Muscle of leg (tissue), 11 donors: ENCODE results near the gene COG5. TPM values are rescaled to one million over a fixed set of nuclear protein-coding genes. Genes with fewer than 3 reads are reported as not detected.
"Not testable (repeated sequence)": the region's sequence is repeated elsewhere in the genome, so short reads cannot be mapped to it uniquely, and the experiment has no call there.

Experiments
- DNase-seq: peaks from one replicate; pipeline ENCODE4 v3.0.0; 2013
- H3K27ac ChIP-seq: one replicate; pipeline ENCODE4 v1.5.1; 2013; ENCODE audit warnings: mild to moderate bottlenecking, low read length, control low read depth
- H3K27me3 ChIP-seq: one replicate; pipeline ENCODE4 v1.6.1; 2013; ENCODE audit warnings: low read length; ENCODE audit not compliant: control insufficient read depth, insufficient read depth
- H3K36me3 ChIP-seq: one replicate; pipeline ENCODE4 v1.6.1; 2013; ENCODE audit warnings: low read length; ENCODE audit not compliant: control insufficient read depth, insufficient read depth
- H3K4me1 ChIP-seq: one replicate; pipeline ENCODE4 v1.6.1; 2013; ENCODE audit warnings: low read length; ENCODE audit not compliant: control insufficient read depth, insufficient read depth
- H3K4me3 ChIP-seq: one replicate; pipeline ENCODE4 v1.5.1; 2013; ENCODE audit warnings: low read length, control low read depth
- H3K9me3 ChIP-seq: replicated peaks from 2 replicates; pipeline ENCODE4 v1.6.1; 2013; ENCODE audit warnings: low read depth, low read length; ENCODE audit not compliant: control insufficient read depth
- WGBS: methylation state at CpG from one replicate; pipeline ENCODE4 v1.1.5; 2013; ENCODE audit warnings: missing lambda C conversion rate; ENCODE audit not compliant: insufficient coverage; 5-methylcytosine and 5-hydroxymethylcytosine counted together
- polyA plus RNA-seq, 8 donors: library from polyadenylated mRNA; unstranded; fragments of 120-200 nt; gene quantifications; one replicate each; pipeline versions ENCODE4 v1.2.1 to v1.2.3, GENCODE V29; 2013; ENCODE audit warnings: inconsistent platforms in 1 of 8, low replicate concordance in 1 of 8; ENCODE audit not compliant: insufficient read length in 8 of 8, insufficient read depth in 1 of 8
- total RNA-seq: library from RNA; stranded (reverse); fragments of 120-200 nt; gene quantifications from one replicate; pipeline ENCODE4 v1.2.4, GENCODE V29; 2013

Gene COG5
- total and polyA plus RNA-seq, 9 donors: 19.5 to 45.5 (median 25.7) TPM

- no peaks in the 10 kb centered on the region for H3K9me3 ChIP-seq
- no peak overlapping the region for H3K27ac ChIP-seq
- H3K4me3 ChIP-seq: no peak overlapping the region
- H3K36me3 ChIP-seq: peaks cover 2% of the 10 kb centered on the region
- DNase-seq: no peak
- H3K27me3 ChIP-seq: no peaks in the 10 kb centered on the region
- WGBS: 50% methylated on average over 4 of the region's 5 CpGs
- peaks cover 3% of the 10 kb centered on the region for H3K4me1 ChIP-seq
These were observed 339.1 kb downstream of the COG5 start for GRCh38 chr7:107224374-107225223.

GRCh38 chr7:107220806-107221205, 342.9 kb downstream of the COG5 start:
- WGBS: 90% methylated on average over 2 of the region's 6 CpGs
- not testable (repeated sequence) for DNase-seq, H3K4me1 ChIP-seq, H3K36me3 ChIP-seq, H3K27ac ChIP-seq, H3K4me3 ChIP-seq, H3K9me3 ChIP-seq, H3K27me3 ChIP-seq

GRCh38 chr7:107220356-107220755, 343.4 kb downstream of the COG5 start:
- 90% methylated on average over 2 of the region's 5 CpGs for WGBS
- H3K4me1 ChIP-seq: peaks cover 3% of the 10 kb centered on the region
- no peak overlapping the region for H3K4me3 ChIP-seq
- no peaks in the 10 kb centered on the region for H3K27me3 ChIP-seq
- H3K27ac ChIP-seq: no peak overlapping the region
- no peaks in the 10 kb centered on the region for H3K36me3 ChIP-seq
- no peaks in the 10 kb centered on the region for H3K9me3 ChIP-seq
- no peak for DNase-seq

- DNase-seq: no peak
- Histone ChIP-seq H3K4me1 (peaks cover 3% of the 10 kb centered on the region), H3K36me3 (no peaks in the 10 kb centered on the region), H3K4me3 (no peak overlapping the region), H3K9me3 (peaks cover under 1% of the 10 kb centered on the region), H3K27ac (no peak overlapping the region), H3K27me3 (no peaks in the 10 kb centered on the region)
- no CpG with 5 or more reads among the region's 2 CpGs for WGBS
These were observed 344.0 kb downstream of the COG5 start for GRCh38 chr7:107219563-107220244.

- no peaks in the 10 kb centered on the region for H3K4me1 ChIP-seq
- no peak overlapping the region for H3K4me3 ChIP-seq
- H3K9me3 ChIP-seq: peaks cover 11% of the 10 kb centered on the region
- H3K27me3 ChIP-seq: no peaks in the 10 kb centered on the region
- DNase-seq: no peak
- H3K27ac ChIP-seq: no peak overlapping the region
- peaks cover 12% of the 10 kb centered on the region for H3K36me3 ChIP-seq
These were observed 349.8 kb downstream of the COG5 start for GRCh38 chr7:107213945-107214344.

GRCh38 chr7:107213193-107213788, 350.4 kb downstream of the COG5 start:
- peaks cover 12% of the 10 kb centered on the region for H3K36me3 ChIP-seq

GRCh38 chr7:107212725-107213124, 351.0 kb downstream of the COG5 start:
- H3K4me3 ChIP-seq: no peak overlapping the region
- H3K27ac ChIP-seq: no peak overlapping the region
- H3K27me3 ChIP-seq: no peaks in the 10 kb centered on the region
- peaks cover 11% of the 10 kb centered on the region for H3K9me3 ChIP-seq
- H3K4me1 ChIP-seq: no peaks in the 10 kb centered on the region
- DNase-seq: no peak
- WGBS: 100% methylated on average over 1 of the region's 2 CpGs
- H3K36me3 ChIP-seq: peaks cover 12% of the 10 kb centered on the region

More at GRCh38 chr7:107213193-107213788, 350.4 kb downstream of the COG5 start:
- DNase-seq: peak; percentile 49
- H3K4me3 ChIP-seq: no peak overlapping the region
- H3K9me3 ChIP-seq: peaks cover 11% of the 10 kb centered on the region
- no peaks in the 10 kb centered on the region for H3K4me1 ChIP-seq
- H3K27me3 ChIP-seq: no peaks in the 10 kb centered on the region
- H3K27ac ChIP-seq: no peak overlapping the region
- WGBS: 60% methylated on average over 5 of the region's 5 CpGs

GRCh38 chr7:107210400-107210799, 353.3 kb downstream of the COG5 start:
- H3K27me3 ChIP-seq: no peaks in the 10 kb centered on the region
- H3K27ac ChIP-seq: no peak overlapping the region
- no peaks in the 10 kb centered on the region for H3K4me1 ChIP-seq
- peaks cover 11% of the 10 kb centered on the region for H3K9me3 ChIP-seq
- H3K36me3 ChIP-seq: peaks cover 23% of the 10 kb centered on the region
- no peak overlapping the region for H3K4me3 ChIP-seq
- DNase-seq: no peak
- 100% methylated on average over 3 of the region's 4 CpGs for WGBS

GRCh38 chr7:107209565-107209964, 354.2 kb downstream of the COG5 start:
- DNase-seq: no peak
- WGBS: 76% methylated on average over 4 of the region's 4 CpGs
- H3K4me1 ChIP-seq: no peaks in the 10 kb centered on the region
- no peaks in the 10 kb centered on the region for H3K27me3 ChIP-seq
- H3K36me3 ChIP-seq: peaks cover 31% of the 10 kb centered on the region
- no peak overlapping the region for H3K4me3 ChIP-seq
- H3K27ac ChIP-seq: no peak overlapping the region
- H3K9me3 ChIP-seq: peaks cover 9% of the 10 kb centered on the region

- DNase-seq: no peak
- Histone ChIP-seq H3K9me3 (peaks cover 4% of the 10 kb centered on the region), H3K27me3 (no peaks in the 10 kb centered on the region), H3K4me3 (no peak overlapping the region), H3K4me1 (no peaks in the 10 kb centered on the region), H3K27ac (no peak overlapping the region), H3K36me3 (peaks cover 38% of the 10 kb centered on the region)
- no CpG with 5 or more reads among the region's 5 CpGs for WGBS
These were observed 355.2 kb downstream of the COG5 start for GRCh38 chr7:107208563-107208962.
